ENCODE data around the gene PKHD1. TPM values are rescaled to one million over a fixed set of nuclear protein-coding genes. Genes with fewer than 3 reads are reported as not detected.
"Not testable (repeated sequence)": the region's sequence is repeated elsewhere in the genome, so short reads cannot be mapped to it uniquely, and the experiment has no call there.

The PKHD1 gene
- total and polyA plus RNA-seq, 12 donors = 0.03 to 0.22 (median 0.09) TPM; not detected in 3

DNA sequence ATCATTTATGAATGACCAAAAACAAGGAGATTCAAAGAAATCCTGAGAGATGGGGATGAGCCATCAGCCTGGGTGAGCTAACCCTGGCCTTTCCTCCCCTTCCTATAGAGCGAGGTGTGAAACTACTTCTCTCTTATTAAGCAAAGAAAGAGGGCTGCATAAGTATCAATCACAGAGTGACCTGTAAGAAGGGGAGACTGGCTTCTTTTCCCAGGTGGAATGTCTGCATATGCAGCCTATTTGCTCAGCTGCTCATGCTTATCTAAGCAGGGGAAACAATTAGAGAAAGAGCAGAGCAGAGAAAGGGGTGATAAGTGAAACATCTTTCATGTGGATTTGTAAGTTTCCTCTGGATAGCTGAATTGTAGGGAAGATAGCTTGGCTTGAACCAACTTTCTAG lies 160.0 kb downstream of the PKHD1 start:
- H3K4me1 ChIP-seq (replicated peaks in 1 of 2) = no peaks in the 10 kb centered on the region
- no peak overlapping the region for H3K27ac ChIP-seq
- TF ChIP-seq, protein P1, sequence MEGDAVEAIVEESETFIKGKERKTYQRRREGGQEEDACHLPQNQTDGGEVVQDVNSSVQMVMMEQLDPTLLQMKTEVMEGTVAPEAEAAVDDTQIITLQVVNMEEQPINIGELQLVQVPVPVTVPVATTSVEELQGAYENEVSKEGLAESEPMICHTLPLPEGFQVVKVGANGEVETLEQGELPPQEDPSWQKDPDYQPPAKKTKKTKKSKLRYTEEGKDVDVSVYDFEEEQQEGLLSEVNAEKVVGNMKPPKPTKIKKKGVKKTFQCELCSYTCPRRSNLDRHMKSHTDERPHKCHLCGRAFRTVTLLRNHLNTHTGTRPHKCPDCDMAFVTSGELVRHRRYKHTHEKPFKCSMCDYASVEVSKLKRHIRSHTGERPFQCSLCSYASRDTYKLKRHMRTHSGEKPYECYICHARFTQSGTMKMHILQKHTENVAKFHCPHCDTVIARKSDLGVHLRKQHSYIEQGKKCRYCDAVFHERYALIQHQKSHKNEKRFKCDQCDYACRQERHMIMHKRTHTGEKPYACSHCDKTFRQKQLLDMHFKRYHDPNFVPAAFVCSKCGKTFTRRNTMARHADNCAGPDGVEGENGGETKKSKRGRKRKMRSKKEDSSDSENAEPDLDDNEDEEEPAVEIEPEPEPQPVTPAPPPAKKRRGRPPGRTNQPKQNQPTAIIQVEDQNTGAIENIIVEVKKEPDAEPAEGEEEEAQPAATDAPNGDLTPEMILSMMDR (IDR thresholded peaks at IDR 0.05) = no peak
- no peak for TF ChIP-seq POLR2A (IDR thresholded peaks at IDR 0.05)
- WGBS, 4 donors = 38 to 60% (median 44%) methylated on average over 1 of the region's 1 CpG
- no peaks in the 10 kb centered on the region for H3K9me3 ChIP-seq (replicated peaks in 1 of 3)
- H3K4me3 ChIP-seq = no peak overlapping the region
- no peaks in the 10 kb centered on the region for H3K36me3 ChIP-seq (replicated peaks in 1 of 2)
- no peaks in the 10 kb centered on the region for H3K27me3 ChIP-seq
- intact Hi-C loops (cut with DNase I) = no loop called here
- DNase-seq = no peak

DNA sequence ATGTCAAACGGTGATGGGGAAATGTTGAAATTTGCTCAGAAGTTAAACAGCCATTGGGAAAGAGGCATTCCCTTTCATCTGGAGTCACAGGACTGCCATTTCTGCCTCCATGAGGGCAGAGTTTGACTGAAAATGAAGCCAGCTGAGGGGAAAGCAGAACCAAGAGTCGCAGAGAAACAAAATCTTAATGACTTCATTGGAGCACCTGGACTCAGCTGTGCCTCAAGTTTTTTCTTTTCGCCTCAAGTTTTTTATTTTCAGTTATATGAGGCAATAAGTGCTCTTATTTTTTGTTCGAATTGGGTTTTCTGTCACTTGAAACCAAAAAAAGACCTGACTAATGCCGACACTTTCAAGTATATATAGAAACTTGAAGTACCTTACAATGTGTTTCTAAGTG lies 161.3 kb downstream of the PKHD1 start:
- intact Hi-C loops (cut with DNase I) = no loop called here
- Histone ChIP-seq H3K4me1 (replicated peaks in 1 of 2) (no peaks in the 10 kb centered on the region), H3K4me3 (no peak overlapping the region), H3K9me3 (replicated peaks in 1 of 3) (no peaks in the 10 kb centered on the region), H3K36me3 (replicated peaks in 1 of 2) (no peaks in the 10 kb centered on the region), H3K27ac (no peak overlapping the region), H3K27me3 (no peaks in the 10 kb centered on the region)
- whole genome bisulfite sequencing, 4 donors = 61 to 78% (median 70%) methylated on average over 5 of the region's 5 CpGs
- no peak for DNase-seq
- no peak for TF ChIP-seq POLR2A (IDR thresholded peaks at IDR 0.05)

DNA sequence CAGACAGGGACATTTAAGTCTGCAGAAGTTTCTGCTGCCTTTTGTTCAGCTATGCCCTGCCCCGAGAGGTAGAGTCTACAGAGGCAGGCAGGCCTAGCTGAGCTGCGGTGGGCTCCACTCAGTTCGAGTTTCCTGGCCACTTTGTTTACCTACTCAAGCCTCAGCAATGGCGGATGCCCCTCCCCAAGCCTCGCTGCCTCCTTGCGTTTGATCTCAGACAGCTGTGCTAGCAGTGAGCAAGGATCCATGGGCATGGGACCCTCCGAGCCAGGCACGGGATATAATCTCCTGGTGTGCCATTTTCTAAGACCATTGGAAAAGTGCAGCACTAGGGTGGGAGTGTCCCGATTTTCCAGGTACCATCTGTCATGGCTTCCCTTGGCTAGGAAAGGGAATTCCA lies 164.9 kb downstream of the PKHD1 start:
- H3K27ac ChIP-seq; H3K9me3 ChIP-seq (replicated peaks in 1 of 3); H3K27me3 ChIP-seq; H3K4me1 ChIP-seq (replicated peaks in 1 of 2); intact Hi-C loops (cut with DNase I); H3K4me3 ChIP-seq; DNase-seq; H3K36me3 ChIP-seq (replicated peaks in 1 of 2): not testable (repeated sequence)
- WGBS, 4 donors = 72 to 88% (median 82%) methylated on average over 5 to 9 of the region's 9 CpGs

DNA sequence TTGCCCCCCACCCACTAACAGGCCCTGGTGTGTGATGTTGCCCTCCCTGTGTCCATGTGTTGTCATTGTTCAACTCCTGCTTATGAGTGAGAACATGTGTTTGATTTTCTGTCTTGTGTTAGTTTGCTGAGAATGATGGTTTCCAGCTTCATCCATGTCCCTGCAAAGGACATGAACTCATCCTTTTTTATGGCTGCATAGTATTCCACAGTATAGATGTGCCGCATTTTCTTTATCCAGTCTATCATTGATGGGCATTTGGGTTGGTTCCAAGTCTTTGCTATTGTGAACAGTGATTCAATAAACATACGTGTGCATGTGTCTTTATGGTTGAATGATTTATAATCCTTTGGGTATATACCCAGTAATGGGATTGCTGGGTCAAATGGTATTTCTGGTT lies 169.1 kb downstream of the PKHD1 start:
- H3K36me3 ChIP-seq (replicated peaks in 1 of 2); intact Hi-C loops (cut with DNase I); H3K27ac ChIP-seq; H3K27me3 ChIP-seq; H3K4me1 ChIP-seq (replicated peaks in 1 of 2); H3K9me3 ChIP-seq (replicated peaks in 1 of 3); DNase-seq; H3K4me3 ChIP-seq: not testable (repeated sequence)
- WGBS, 4 donors = 83 to 90% (median 86%) methylated on average over 2 of the region's 2 CpGs

DNA sequence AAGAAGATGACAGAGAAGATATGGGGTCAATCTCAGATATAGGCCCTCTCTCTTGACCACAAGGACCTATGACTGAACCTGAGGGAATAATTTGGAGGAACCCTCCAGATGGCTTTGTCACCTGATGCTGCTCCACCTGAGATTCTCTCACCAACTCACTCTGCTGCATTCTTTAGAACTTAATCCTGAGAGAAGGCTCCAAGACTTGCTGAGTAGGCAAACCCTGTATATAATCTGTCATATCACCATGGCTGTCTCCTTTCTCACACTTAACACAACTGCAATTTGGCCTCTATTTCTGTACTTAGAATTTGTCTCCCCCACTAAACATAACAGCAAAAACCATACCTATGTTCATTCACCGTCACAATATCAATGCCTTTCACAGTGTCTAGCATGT lies 172.3 kb downstream of the PKHD1 start:
- WGBS, 4 donors = 78 to 88% (median 84%) methylated on average over 1 of the region's 1 CpG
- H3K27ac ChIP-seq = no peak overlapping the region
- H3K4me3 ChIP-seq = no peak overlapping the region
- DNase-seq = no peak
- no peaks in the 10 kb centered on the region for H3K27me3 ChIP-seq
- no peaks in the 10 kb centered on the region for H3K36me3 ChIP-seq (replicated peaks in 1 of 2)
- intact Hi-C loops (cut with DNase I) = no loop called here
- no peaks in the 10 kb centered on the region for H3K4me1 ChIP-seq (replicated peaks in 1 of 2)
- no peaks in the 10 kb centered on the region for H3K9me3 ChIP-seq (replicated peaks in 1 of 3)
- no peak for TF ChIP-seq POLR2A (IDR thresholded peaks at IDR 0.05)
- TF ChIP-seq, protein P1 (IDR thresholded peaks at IDR 0.05) = no peak

DNA sequence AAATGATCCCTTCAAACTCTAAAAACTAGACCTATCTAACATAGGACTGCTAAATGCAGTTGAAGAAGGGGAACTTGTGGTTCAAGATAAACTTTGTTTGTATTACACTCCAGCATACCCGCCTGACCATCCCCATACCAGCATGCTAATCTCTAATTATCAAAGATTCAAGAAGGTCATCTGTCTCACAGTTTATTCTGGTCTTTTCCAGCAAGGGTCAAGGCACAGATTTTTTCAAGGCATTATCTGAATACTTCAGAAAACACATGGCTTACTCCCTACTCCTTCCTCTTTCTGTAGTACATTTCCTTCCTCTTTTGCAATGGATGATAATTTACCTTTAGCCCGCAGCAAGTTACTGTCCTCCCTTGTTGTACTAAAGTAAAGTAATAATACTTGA lies 174.1 kb downstream of the PKHD1 start:
- Histone ChIP-seq H3K27ac (no peak overlapping the region), H3K4me1 (replicated peaks in 1 of 2) (no peaks in the 10 kb centered on the region), H3K4me3 (no peak overlapping the region), H3K27me3 (no peaks in the 10 kb centered on the region), H3K36me3 (replicated peaks in 1 of 2) (no peaks in the 10 kb centered on the region), H3K9me3 (replicated peaks in 1 of 3) (no peaks in the 10 kb centered on the region)
- TF ChIP-seq, protein P1 (IDR thresholded peaks at IDR 0.05) = no peak
- no peak for TF ChIP-seq POLR2A (IDR thresholded peaks at IDR 0.05)
- DNase-seq = no peak
- 28 to 55% (median 41%) methylated on average over 2 of the region's 2 CpGs for WGBS, 4 donors
- intact Hi-C loops (cut with DNase I) = no loop called here

Measured in adrenal gland (tissue), 12 donors.